Panc1 (cell line): ENCODE results near the gene CAND2. TPM values are rescaled to one million over a fixed set of nuclear protein-coding genes. Genes with fewer than 3 reads are reported as not detected.

Experiments used
- ATAC-seq: fragments of 200-7000 bp; cut with Tn5 transposase; 2 replicates; pipeline ENCODE4 v1.9.1; 2020; ENCODE audit warnings: mild to moderate bottlenecking, moderate library complexity
- BruUV-seq: library from RNA; stranded (reverse); fragments of 400-500 nt; replicated peaks from 2 replicates; lab custom pipeline; 2021; lab: Mats Ljungman, UMichigan
- CTCF ChIA-PET: fragments of 300-600 bp; sonication (Branson Sonifier 250); formaldehyde crosslinking; loops from one replicate; lab custom pipeline; 2022; ENCODE audit warnings: antibody characterized with exemption; lab: Charles Lee
- POLR2A ChIA-PET: fragments of 300-600 bp; sonication (Branson Sonifier 250); formaldehyde crosslinking; loops from one replicate; lab custom pipeline; 2022; ENCODE audit warnings: antibody characterized with exemption; lab: Charles Lee
- DNase-seq: peaks from one replicate; pipeline ENCODE4 v3.0.0-alpha.2; 2010; ENCODE audit warnings: low read depth, low spot score
- H3K27ac ChIP-seq: 2 replicates; pipeline ENCODE4 v1.5.1; 2011; ENCODE audit warnings: mild to moderate bottlenecking, low read length, inconsistent platforms
- H3K27me3 ChIP-seq: fragments of 200-500 bp; sonication (Bioruptor generic); 2 replicates; pipeline ENCODE4 v1.6.0; 2014; ENCODE audit warnings: low read length, inconsistent platforms; ENCODE audit not compliant: control insufficient read depth, insufficient read depth
- H3K36me3 ChIP-seq: fragments of 200-500 bp; sonication (Bioruptor generic); 2 replicates; pipeline ENCODE4 v1.5.1; 2014; ENCODE audit warnings: inconsistent platforms, mild to moderate bottlenecking, low read length, moderate library complexity; ENCODE audit not compliant: control insufficient read depth, insufficient read depth
- H3K4me1 ChIP-seq: 2 replicates; pipeline ENCODE4 v1.5.1; 2011; ENCODE audit warnings: inconsistent platforms, mild to moderate bottlenecking, low read length, moderate library complexity; ENCODE audit not compliant: control insufficient read depth, insufficient read depth
- H3K4me3 ChIP-seq, 2 experiments: 2 replicates each; pipeline ENCODE4 v1.5.1; 2011 to 2012; ENCODE audit warnings: low read depth in 2 of 2, low read length in 2 of 2, mild to moderate bottlenecking in 2 of 2, inconsistent platforms in 1 of 2, moderate library complexity in 1 of 2
- H3K9me3 ChIP-seq: fragments of 200-500 bp; sonication (Bioruptor generic); 2 replicates; pipeline ENCODE4 v1.5.1; 2014; ENCODE audit warnings: low read depth, mild to moderate bottlenecking, inconsistent platforms, low read length, moderate library complexity; ENCODE audit not compliant: control insufficient read depth, insufficient read depth
- CTCF ChIP-seq: fragments of 450-650 bp; IDR thresholded peaks from 2 replicates; pipeline ENCODE4 v1.5.1; 2017; ENCODE audit warnings: mild to moderate bottlenecking
- POLR2AphosphoS5 ChIP-seq: IDR thresholded peaks from 2 replicates; pipeline ENCODE4 v1.6.1; 2012; ENCODE audit warnings: mild to moderate bottlenecking, low read depth, low read length, moderate library complexity
- REST ChIP-seq, 2 experiments: IDR thresholded peaks; 2 replicates each; pipeline ENCODE4 v1.6.1; 2011 to 2012; ENCODE audit warnings: low read depth in 2 of 2, control low read depth in 1 of 2, low read length in 1 of 2, mild to moderate bottlenecking in 1 of 2, moderate library complexity in 1 of 2; ENCODE audit not compliant: insufficient read depth in 1 of 2
- SIN3A ChIP-seq: IDR thresholded peaks from 2 replicates; pipeline ENCODE4 v1.6.1; 2012; ENCODE audit warnings: low read depth, mild to moderate bottlenecking, low read length, moderate library complexity, borderline replicate concordance; ENCODE audit not compliant: insufficient read depth
- in situ Hi-C: cut with HindIII; loops from 2 replicates; pipeline ENCODE4 v1.10.0; 2016; ENCODE audit warnings: low sequenced_read_pairs, low pct_unique_long_range_greater_than_20kb
- intact Hi-C: fragments of 100-400 bp; cut with micrococcal nuclease; formaldehyde crosslinking; loops from one replicate; pipeline ENCODE4 v1.10.0; 2022; ENCODE audit not compliant: unreplicated experiment
- total RNA-seq: library from RNA; stranded (reverse); gene quantifications from one replicate; pipeline ENCODE4 v1.2.1, GENCODE V29; 2021; ENCODE audit not compliant: unreplicated experiment

Gene CAND2
- total RNA-seq, 1 experiment from 2014 or later, result 0.13 TPM

GRCh38 chr3:12833222-12834161 lies 37.0 kb downstream of the CAND2 start:
- in situ Hi-C loops, result no loop called here
- TF ChIP-seq POLR2AphosphoS5 (peak; percentile 22), CTCF (no peak), SIN3A (no peak)
- H3K36me3 ChIP-seq, result peaks cover 36% of the 10 kb centered on the region
- H3K27ac ChIP-seq, result no peak overlapping the region
- no peaks in the 10 kb centered on the region for H3K27me3 ChIP-seq
- ATAC-seq, result no peak; the same call in 1 of the 2 replicates
- H3K9me3 ChIP-seq, result no peaks in the 10 kb centered on the region
- intact Hi-C loops, result no loop called here
- no TSS peak for BruUV-seq
- no peak for DNase-seq
- no peak overlapping the region for H3K4me3 ChIP-seq
- CTCF ChIA-PET, result no interaction called here
- POLR2A ChIA-PET, result no interaction called here
- peaks cover 5% of the 10 kb centered on the region; the same call in 1 of the 2 replicates for H3K4me1 ChIP-seq

- Histone ChIP-seq H3K36me3 (peaks cover 46% of the 10 kb centered on the region), H3K4me3 (no peak overlapping the region), H3K9me3 (no peaks in the 10 kb centered on the region), H3K27me3 (no peaks in the 10 kb centered on the region), H3K4me1 (peaks cover 19% of the 10 kb centered on the region), H3K27ac (no peak overlapping the region)
- intact Hi-C loops, result no loop called here
- no peak for TF ChIP-seq REST (IDR thresholded peaks at IDR 0.05; ENCODE audit: insufficient read depth in 1 of 2, low read depth in 2 of 2, low read length in 1 of 2)
- ChIA-PET POLR2A (no interaction called here), CTCF (no interaction called here)
- DNase-seq (no peak), ATAC-seq (no peak)
- in situ Hi-C loops, result no loop called here
- BruUV-seq, result no TSS peak
Measured at GRCh38 chr3:12835052-12835665, 38.7 kb downstream of the CAND2 start.
